Erythroblast (primary cell): ENCODE measurements around the gene SSR3.

Experiments
- DNase-seq, 2 experiments: peaks; one replicate each; lab custom pipeline; 2025; lab: John Stamatoyannopoulos, UW
- GATA1 ChIP-seq: IDR thresholded peaks from 2 replicates; pipeline ENCODE4 v1.6.1; 2011; ENCODE audit warnings: low read depth, mild to moderate bottlenecking, control low read depth, low read length, moderate library complexity
- POLR2A ChIP-seq: IDR thresholded peaks from 2 replicates; pipeline ENCODE4 v1.6.1; 2011; ENCODE audit warnings: mild to moderate bottlenecking, low read length

The SSR3 gene

DNA sequence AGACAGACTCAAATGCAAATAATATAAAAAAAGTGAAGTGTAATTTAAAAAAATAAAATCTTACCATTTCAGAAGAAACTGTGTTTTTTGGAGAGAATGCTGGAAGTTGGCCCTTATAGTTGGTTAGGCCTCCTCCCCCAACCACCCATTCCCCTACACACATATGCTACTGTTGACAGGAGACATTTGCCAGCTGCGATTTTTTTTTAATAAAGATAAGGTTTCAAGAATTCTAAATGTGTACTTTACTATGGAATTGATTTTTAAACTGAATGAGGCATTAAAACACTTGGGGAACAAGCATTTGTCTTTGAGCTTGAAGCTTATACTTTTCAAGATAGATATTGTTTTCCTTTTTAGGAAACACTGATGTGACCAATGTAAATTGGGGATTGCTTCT is 4.4 kb upstream of the SSR3 start:
- no peak for TF ChIP-seq POLR2A
- TF ChIP-seq GATA1: no peak
- no peak for DNase-seq

DNA sequence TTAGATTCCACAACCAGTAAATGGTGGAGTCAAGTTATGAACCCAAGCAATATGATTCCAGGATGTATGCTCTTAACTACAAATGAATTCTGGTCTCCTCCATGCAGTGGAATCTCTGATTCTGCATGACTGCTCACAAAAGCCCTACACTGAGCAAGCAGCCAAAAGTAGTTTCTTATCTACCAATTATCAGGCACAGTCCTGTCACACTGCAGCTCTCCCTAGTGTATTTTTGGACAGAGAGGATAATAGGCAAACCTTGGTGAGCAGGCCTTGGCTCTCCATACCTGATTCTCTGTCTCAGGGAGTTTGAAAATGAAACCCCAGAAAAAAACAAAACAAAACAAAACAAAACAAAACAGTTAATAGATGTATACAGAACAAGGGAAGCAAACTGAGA is 3.5 kb upstream of the SSR3 start:
- peak; percentile 28 to 59 for DNase-seq
- TF ChIP-seq GATA1 (no peak), POLR2A (no peak)

GRCh38 chr3:156554515-156554841 is 439 bp downstream of the SSR3 start:
- no peak for DNase-seq
- TF ChIP-seq GATA1 (no peak), POLR2A (no peak)

- DNase-seq: peak; percentile 51 to 65
- TF ChIP-seq GATA1 (no peak), POLR2A (no peak)
Measured at GRCh38 chr3:156553705-156554356, 1.1 kb downstream of the SSR3 start.

DNA sequence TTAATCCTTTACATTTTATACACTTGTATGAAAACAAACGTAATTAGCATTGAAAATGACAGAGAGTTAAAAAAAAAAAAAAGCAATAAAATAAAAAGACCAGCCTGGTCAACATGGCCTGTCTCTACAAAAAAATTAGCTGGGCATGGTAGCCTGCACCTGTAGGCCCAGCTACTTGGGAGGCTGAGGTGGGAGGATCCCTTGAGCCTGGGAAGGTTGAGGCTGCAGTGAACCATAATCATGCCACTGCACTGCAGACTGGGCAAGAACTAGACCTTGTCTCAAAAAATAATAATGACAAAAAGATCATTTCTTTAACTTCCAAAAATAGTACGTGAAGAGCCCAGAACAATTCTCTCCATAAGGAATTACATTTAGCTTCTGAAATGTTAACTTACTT is 1.9 kb downstream of the SSR3 start:
- no peak for TF ChIP-seq GATA1
- TF ChIP-seq POLR2A: no peak
- DNase-seq: no peak

DNA sequence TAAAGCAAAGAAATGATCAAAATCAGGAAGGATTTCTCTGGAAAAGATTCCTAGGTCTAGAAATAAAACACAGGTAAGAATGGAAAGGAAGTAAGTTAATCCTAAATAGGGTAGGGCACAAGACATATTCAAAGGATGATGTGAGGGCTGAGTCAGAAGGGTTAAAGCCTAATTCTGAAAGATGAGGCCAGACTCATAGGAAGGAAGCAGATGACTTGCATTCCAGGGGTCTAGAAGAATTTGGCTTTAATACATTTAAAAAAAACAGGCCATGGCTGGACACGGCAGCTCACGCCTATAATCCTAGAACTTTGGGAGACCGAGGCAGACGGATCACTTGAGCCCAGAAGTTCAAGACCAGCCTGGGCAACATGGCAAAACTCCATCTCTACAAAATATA is 3.2 kb downstream of the SSR3 start:
- DNase-seq: peak in 1 of 2 experiments; percentile 5
- TF ChIP-seq GATA1 (no peak), POLR2A (no peak)

DNA sequence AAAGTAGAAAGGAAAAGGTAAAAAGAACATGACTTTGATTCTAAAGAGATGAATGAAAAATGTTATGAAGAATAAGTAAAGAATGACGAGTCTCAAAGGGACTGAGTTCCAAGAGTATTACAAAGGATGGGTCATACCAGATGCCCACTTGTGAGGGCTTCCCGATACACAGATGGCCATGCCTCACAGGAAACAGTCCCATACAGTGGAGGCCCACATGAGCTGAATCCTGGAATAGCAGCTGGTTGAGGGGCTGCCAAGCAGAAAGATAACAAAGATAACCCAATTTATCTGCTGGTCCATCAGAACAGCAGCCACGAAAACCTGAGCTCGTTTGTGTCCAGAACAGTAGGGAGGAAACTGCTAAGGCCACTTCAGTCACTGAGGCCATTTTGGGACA is 3.7 kb downstream of the SSR3 start:
- TF ChIP-seq GATA1: no peak
- TF ChIP-seq POLR2A: no peak
- peak in 1 of 2 experiments; percentile 4 for DNase-seq

DNA sequence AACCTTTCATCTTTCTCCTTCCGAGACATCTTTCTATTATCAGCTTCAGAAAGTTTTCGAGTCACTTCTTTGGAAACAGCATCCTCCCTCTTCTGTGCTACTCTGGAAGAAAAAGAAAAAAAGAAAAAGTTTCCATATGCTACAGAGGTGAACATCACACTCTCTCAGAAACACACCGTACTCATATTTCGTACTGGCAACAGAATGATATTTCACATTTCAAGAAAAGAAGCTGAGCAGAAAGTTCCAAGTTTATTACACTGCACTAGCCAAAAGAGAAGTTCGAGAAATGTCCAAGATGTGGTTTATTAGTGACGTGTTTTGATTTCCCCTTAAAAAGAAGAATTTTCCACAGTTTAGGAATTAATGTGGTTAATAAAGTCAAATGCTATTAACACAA is 6.0 kb downstream of the SSR3 start:
- no peak for DNase-seq
- TF ChIP-seq GATA1 (no peak), POLR2A (no peak)

DNA sequence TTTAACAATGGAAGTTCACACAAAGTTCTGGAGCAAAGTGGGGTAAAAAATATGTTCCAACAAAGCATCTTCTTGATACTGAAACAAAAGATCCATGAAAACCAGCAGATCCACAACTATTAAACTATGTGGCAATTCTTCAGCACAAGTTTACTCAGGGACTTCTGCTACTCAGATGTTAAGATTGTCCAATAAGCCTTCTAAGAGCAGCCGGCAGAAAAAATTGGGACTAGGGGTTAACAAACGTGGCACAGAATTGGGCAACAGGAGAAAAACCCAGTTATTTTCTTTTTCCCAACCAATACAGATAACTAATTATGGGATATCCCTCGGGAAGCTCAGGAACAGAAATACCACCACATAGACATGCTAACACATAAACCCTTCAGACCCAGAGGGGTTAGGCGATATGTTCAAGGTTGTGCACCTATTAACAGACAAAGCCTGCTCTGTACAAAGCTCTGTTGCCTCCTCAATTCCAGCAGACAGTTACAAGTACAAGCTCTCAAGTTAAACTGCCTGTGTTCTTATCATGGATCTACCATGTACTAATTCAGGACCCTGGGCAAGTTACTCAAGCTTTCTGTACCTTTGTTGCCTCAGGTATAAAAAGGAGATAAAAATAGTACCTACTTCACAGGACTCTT is 6.8 kb downstream of the SSR3 start:
- no peak for DNase-seq
- TF ChIP-seq GATA1: no peak
- no peak for TF ChIP-seq POLR2A

GRCh38 chr3:156547637-156548036 is 7.3 kb downstream of the SSR3 start:
- DNase-seq: no peak
- TF ChIP-seq POLR2A: no peak
- no peak for TF ChIP-seq GATA1

GRCh38 chr3:156543043-156543555 is 11.8 kb downstream of the SSR3 start:
- DNase-seq: no peak

GRCh38 chr3:156542101-156543042 is 12.5 kb downstream of the SSR3 start:
- no peak for TF ChIP-seq POLR2A
- DNase-seq: no peak

More at GRCh38 chr3:156543043-156543555, 11.8 kb downstream of the SSR3 start:
- no peak for TF ChIP-seq POLR2A
- no peak for TF ChIP-seq GATA1

DNA sequence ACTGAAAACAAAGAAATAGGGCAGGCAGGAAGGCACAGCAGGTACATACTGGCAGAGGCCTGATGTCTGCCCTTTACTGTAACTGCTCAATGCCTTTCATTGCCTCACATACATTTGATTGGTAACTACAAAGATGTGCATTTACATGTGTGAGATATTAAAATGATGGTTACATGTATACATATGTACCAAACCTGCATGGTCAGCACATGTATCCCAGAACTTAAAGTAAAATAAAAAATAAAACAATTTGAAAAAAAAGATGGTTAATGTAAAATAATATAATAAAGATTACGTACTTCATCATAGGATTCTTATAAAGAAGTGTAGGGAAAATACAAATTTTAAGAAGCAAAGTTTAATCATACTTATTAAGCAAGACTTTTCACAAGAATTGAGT is 15.1 kb downstream of the SSR3 start:
- no peak for TF ChIP-seq GATA1
- TF ChIP-seq POLR2A: no peak
- DNase-seq: no peak

GRCh38 chr3:156539051-156539450 is 15.9 kb downstream of the SSR3 start:
- no peak for TF ChIP-seq GATA1
- no peak for TF ChIP-seq POLR2A
- DNase-seq: no peak
